ENCODE data around the gene SERPINA6.

The SERPINA6 gene

GRCh38 chr14:94338023-94338422 lies 14.9 kb upstream of the SERPINA6 start:
- Histone ChIP-seq H3K4me2 (ENCODE audit: low read depth, low read length, poor library complexity, severe bottlenecking) (no peak overlapping the region), H3K36me3 (ENCODE audit: insufficient read depth, low read length) (no peaks in the 10 kb centered on the region), H3K9ac (ENCODE audit: low read depth, low read length, poor library complexity, severe bottlenecking) (no peak overlapping the region), H3K27me3 (ENCODE audit: insufficient read depth, low read length, poor library complexity, severe bottlenecking) (no peaks in the 10 kb centered on the region), H3K4me3 (ENCODE audit: low read length, poor library complexity, severe bottlenecking) (no peak overlapping the region), H2AFZ (ENCODE audit: low read length) (no peak overlapping the region), H3K9me2 (replicated peaks; ENCODE audit: low read depth, low read length) (no peaks in the 10 kb centered on the region), H3K79me2 (ENCODE audit: insufficient read depth, low read length) (no peaks in the 10 kb centered on the region), H3K4me1 (ENCODE audit: insufficient read depth, low read length, poor library complexity, severe bottlenecking) (no peaks in the 10 kb centered on the region), H3F3A (ENCODE audit: low read depth) (no peaks in the 10 kb centered on the region), H3K9me3 (ENCODE audit: insufficient read depth, low read depth, low read length) (no peaks in the 10 kb centered on the region), H4K20me1 (ENCODE audit: insufficient read depth, low read length, poor library complexity, severe bottlenecking) (no peaks in the 10 kb centered on the region)
- TF ChIP-seq EZH2phosphoT487 (IDR thresholded peaks at IDR 0.05; ENCODE audit: borderline replicate concordance) = no peak
- TF ChIP-seq, protein P1, sequence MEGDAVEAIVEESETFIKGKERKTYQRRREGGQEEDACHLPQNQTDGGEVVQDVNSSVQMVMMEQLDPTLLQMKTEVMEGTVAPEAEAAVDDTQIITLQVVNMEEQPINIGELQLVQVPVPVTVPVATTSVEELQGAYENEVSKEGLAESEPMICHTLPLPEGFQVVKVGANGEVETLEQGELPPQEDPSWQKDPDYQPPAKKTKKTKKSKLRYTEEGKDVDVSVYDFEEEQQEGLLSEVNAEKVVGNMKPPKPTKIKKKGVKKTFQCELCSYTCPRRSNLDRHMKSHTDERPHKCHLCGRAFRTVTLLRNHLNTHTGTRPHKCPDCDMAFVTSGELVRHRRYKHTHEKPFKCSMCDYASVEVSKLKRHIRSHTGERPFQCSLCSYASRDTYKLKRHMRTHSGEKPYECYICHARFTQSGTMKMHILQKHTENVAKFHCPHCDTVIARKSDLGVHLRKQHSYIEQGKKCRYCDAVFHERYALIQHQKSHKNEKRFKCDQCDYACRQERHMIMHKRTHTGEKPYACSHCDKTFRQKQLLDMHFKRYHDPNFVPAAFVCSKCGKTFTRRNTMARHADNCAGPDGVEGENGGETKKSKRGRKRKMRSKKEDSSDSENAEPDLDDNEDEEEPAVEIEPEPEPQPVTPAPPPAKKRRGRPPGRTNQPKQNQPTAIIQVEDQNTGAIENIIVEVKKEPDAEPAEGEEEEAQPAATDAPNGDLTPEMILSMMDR (conservative IDR thresholded peaks at IDR 0.05; ENCODE audit: low read length) = no peak

- Histone ChIP-seq H3K27me3 (ENCODE audit: insufficient read depth, low read length, poor library complexity, severe bottlenecking) (no peaks in the 10 kb centered on the region), H3K36me3 (ENCODE audit: insufficient read depth, low read length) (no peaks in the 10 kb centered on the region), H2AFZ (ENCODE audit: low read length) (no peak overlapping the region)
Observed at GRCh38 chr14:94337274-94337673, 14.1 kb upstream of the SERPINA6 start.

GRCh38 chr14:94334872-94335271 lies 11.7 kb upstream of the SERPINA6 start:
- Histone ChIP-seq H3K9me2 (replicated peaks; ENCODE audit: low read depth, low read length) (no peaks in the 10 kb centered on the region), H3K9ac (ENCODE audit: low read depth, low read length, poor library complexity, severe bottlenecking) (no peak overlapping the region), H3K9me3 (ENCODE audit: insufficient read depth, low read depth, low read length) (no peaks in the 10 kb centered on the region), H3F3A (ENCODE audit: low read depth) (no peaks in the 10 kb centered on the region), H4K20me1 (ENCODE audit: insufficient read depth, low read length, poor library complexity, severe bottlenecking) (no peaks in the 10 kb centered on the region), H3K4me3 (ENCODE audit: low read length, poor library complexity, severe bottlenecking) (no peak overlapping the region), H3K4me1 (ENCODE audit: insufficient read depth, low read length, poor library complexity, severe bottlenecking) (no peaks in the 10 kb centered on the region), H3K4me2 (ENCODE audit: low read depth, low read length, poor library complexity, severe bottlenecking) (no peak overlapping the region), H3K36me3 (ENCODE audit: insufficient read depth, low read length) (no peaks in the 10 kb centered on the region), H3K79me2 (ENCODE audit: insufficient read depth, low read length) (no peaks in the 10 kb centered on the region), H3K27me3 (ENCODE audit: insufficient read depth, low read length, poor library complexity, severe bottlenecking) (no peaks in the 10 kb centered on the region), H2AFZ (ENCODE audit: low read length) (no peak overlapping the region)
- TF ChIP-seq EZH2phosphoT487 (IDR thresholded peaks at IDR 0.05; ENCODE audit: borderline replicate concordance) = no peak
- TF ChIP-seq, protein P1 (conservative IDR thresholded peaks at IDR 0.05; ENCODE audit: low read length) = no peak

More at GRCh38 chr14:94337274-94337673, 14.1 kb upstream of the SERPINA6 start:
- no peaks in the 10 kb centered on the region for H3K4me1 ChIP-seq (ENCODE audit: insufficient read depth, low read length, poor library complexity, severe bottlenecking)
- H3K4me2 ChIP-seq (ENCODE audit: low read depth, low read length, poor library complexity, severe bottlenecking) = no peak overlapping the region
- no peaks in the 10 kb centered on the region for H3K9me3 ChIP-seq (ENCODE audit: insufficient read depth, low read depth, low read length)
- H3K9me2 ChIP-seq (replicated peaks; ENCODE audit: low read depth, low read length) = no peaks in the 10 kb centered on the region
- H3K4me3 ChIP-seq (ENCODE audit: low read length, poor library complexity, severe bottlenecking) = no peak overlapping the region
- no peaks in the 10 kb centered on the region for H3K79me2 ChIP-seq (ENCODE audit: insufficient read depth, low read length)
- TF ChIP-seq, protein P1 (conservative IDR thresholded peaks at IDR 0.05; ENCODE audit: low read length) = no peak
- no peak for TF ChIP-seq EZH2phosphoT487 (IDR thresholded peaks at IDR 0.05; ENCODE audit: borderline replicate concordance)
- no peaks in the 10 kb centered on the region for H3F3A ChIP-seq (ENCODE audit: low read depth)
- H4K20me1 ChIP-seq (ENCODE audit: insufficient read depth, low read length, poor library complexity, severe bottlenecking) = no peaks in the 10 kb centered on the region
- H3K9ac ChIP-seq (ENCODE audit: low read depth, low read length, poor library complexity, severe bottlenecking) = no peak overlapping the region
